Ishikawa (cell line): ENCODE data around the gene SORD.

Source experiments
- CEBPB ChIP-seq: IDR thresholded peaks from 2 replicates; pipeline ENCODE4 v1.6.1; 2012
- EP300 ChIP-seq: IDR thresholded peaks from 2 replicates; pipeline ENCODE4 v1.6.1; 2012; ENCODE audit warnings: borderline replicate concordance
- FOXM1 ChIP-seq: IDR thresholded peaks from 2 replicates; pipeline ENCODE4 v1.6.1; 2012; ENCODE audit warnings: low read depth, borderline replicate concordance
- RAD21 ChIP-seq: IDR thresholded peaks from 2 replicates; pipeline ENCODE4 v1.6.1; 2012; ENCODE audit warnings: low read depth
- TAF1 ChIP-seq: IDR thresholded peaks from 2 replicates; pipeline ENCODE4 v1.6.1; 2012; ENCODE audit warnings: low read depth, mild to moderate bottlenecking
- TCF12 ChIP-seq: IDR thresholded peaks from 2 replicates; pipeline ENCODE4 v1.6.1; 2012; ENCODE audit warnings: low read depth
- TF ChIP-seq, protein P1 (sequence below): IDR thresholded peaks from 2 replicates; pipeline ENCODE4 v1.6.1; 2012
- TF ChIP-seq, protein P2 (sequence below): IDR thresholded peaks from 2 replicates; pipeline ENCODE4 v1.6.1; 2012; ENCODE audit warnings: low read depth, mild to moderate bottlenecking

DNA sequence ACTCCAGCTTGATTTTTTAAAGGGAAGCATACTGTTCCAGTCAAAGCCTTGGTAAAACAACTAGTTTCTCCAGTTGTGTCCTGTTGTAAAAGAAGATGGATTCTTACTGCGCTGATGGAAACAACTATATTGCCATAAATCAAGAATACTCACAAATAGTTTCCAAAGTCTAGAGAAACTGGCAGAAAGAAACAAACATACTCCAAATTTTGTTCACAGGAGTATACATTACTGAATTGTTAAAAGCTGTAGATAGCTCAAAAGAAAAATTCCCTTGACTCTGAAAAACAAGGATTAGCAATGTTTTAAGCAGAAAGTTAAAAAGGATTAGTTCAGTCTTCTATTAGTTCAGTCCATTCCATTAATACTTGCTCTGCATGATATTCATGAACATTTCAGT, 27.6 kb downstream of the SORD start:
- TF ChIP-seq EP300 (no peak), FOXM1 (no peak), CEBPB (no peak), RAD21 (no peak), TCF12 (no peak), TAF1 (no peak)
- TF ChIP-seq, protein P1, sequence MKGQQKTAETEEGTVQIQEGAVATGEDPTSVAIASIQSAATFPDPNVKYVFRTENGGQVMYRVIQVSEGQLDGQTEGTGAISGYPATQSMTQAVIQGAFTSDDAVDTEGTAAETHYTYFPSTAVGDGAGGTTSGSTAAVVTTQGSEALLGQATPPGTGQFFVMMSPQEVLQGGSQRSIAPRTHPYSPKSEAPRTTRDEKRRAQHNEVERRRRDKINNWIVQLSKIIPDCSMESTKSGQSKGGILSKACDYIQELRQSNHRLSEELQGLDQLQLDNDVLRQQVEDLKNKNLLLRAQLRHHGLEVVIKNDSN, result no peak
- TF ChIP-seq, protein P2, sequence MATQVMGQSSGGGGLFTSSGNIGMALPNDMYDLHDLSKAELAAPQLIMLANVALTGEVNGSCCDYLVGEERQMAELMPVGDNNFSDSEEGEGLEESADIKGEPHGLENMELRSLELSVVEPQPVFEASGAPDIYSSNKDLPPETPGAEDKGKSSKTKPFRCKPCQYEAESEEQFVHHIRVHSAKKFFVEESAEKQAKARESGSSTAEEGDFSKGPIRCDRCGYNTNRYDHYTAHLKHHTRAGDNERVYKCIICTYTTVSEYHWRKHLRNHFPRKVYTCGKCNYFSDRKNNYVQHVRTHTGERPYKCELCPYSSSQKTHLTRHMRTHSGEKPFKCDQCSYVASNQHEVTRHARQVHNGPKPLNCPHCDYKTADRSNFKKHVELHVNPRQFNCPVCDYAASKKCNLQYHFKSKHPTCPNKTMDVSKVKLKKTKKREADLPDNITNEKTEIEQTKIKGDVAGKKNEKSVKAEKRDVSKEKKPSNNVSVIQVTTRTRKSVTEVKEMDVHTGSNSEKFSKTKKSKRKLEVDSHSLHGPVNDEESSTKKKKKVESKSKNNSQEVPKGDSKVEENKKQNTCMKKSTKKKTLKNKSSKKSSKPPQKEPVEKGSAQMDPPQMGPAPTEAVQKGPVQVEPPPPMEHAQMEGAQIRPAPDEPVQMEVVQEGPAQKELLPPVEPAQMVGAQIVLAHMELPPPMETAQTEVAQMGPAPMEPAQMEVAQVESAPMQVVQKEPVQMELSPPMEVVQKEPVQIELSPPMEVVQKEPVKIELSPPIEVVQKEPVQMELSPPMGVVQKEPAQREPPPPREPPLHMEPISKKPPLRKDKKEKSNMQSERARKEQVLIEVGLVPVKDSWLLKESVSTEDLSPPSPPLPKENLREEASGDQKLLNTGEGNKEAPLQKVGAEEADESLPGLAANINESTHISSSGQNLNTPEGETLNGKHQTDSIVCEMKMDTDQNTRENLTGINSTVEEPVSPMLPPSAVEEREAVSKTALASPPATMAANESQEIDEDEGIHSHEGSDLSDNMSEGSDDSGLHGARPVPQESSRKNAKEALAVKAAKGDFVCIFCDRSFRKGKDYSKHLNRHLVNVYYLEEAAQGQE, result no peak
